Suppressor macrophage (primary cell): ENCODE data around the gene TMEM185B.
"Not testable (repeated sequence)": the region's sequence is repeated elsewhere in the genome, so short reads cannot be mapped to it uniquely, and the experiment has no call there.

Experiments used
- DNase-seq, 4 experiments: peaks; one replicate each; pipeline ENCODE4 v3.0.0-alpha.2; 2020 to 2022

The TMEM185B gene

GRCh38 chr2:120251078-120251477, 27.9 kb upstream of the TMEM185B start:
- no peak for DNase-seq

- DNase-seq, result no peak
Observed at GRCh38 chr2:120250640-120251039, 27.4 kb upstream of the TMEM185B start.

- DNase-seq, result no peak
Observed at GRCh38 chr2:120247851-120248250, 24.7 kb upstream of the TMEM185B start.

- no peak for DNase-seq
Observed at GRCh38 chr2:120246546-120247300, 23.5 kb upstream of the TMEM185B start.

GRCh38 chr2:120245520-120246332, 22.5 kb upstream of the TMEM185B start:
- DNase-seq, result no peak

GRCh38 chr2:120244656-120245519, 21.7 kb upstream of the TMEM185B start:
- DNase-seq, result no peak

- no peak for DNase-seq
Observed at GRCh38 chr2:120243875-120244553, 20.8 kb upstream of the TMEM185B start.

- peak; percentile 53 to 78 (median 76) for DNase-seq
Observed at GRCh38 chr2:120243211-120243610, 20.0 kb upstream of the TMEM185B start.

GRCh38 chr2:120241684-120242083, 18.5 kb upstream of the TMEM185B start:
- peak; percentile 41 to 77 (median 70) for DNase-seq

GRCh38 chr2:120240901-120241429, 17.8 kb upstream of the TMEM185B start:
- DNase-seq, result no peak

- DNase-seq, result no peak
Observed at GRCh38 chr2:120239488-120240287, 16.5 kb upstream of the TMEM185B start.

- peak in 3 of 4 experiments; percentile 36 to 64 (median 44) for DNase-seq
Observed at GRCh38 chr2:120238728-120239487, 15.7 kb upstream of the TMEM185B start.

- DNase-seq, result peak; percentile 50 to 80 (median 73)
Observed at GRCh38 chr2:120237491-120237902, 14.3 kb upstream of the TMEM185B start.

- DNase-seq, result no peak
Observed at GRCh38 chr2:120236791-120237190, 13.6 kb upstream of the TMEM185B start.

GRCh38 chr2:120236316-120236715, 13.1 kb upstream of the TMEM185B start:
- no peak for DNase-seq

GRCh38 chr2:120235681-120236080, 12.5 kb upstream of the TMEM185B start:
- no peak for DNase-seq

- not testable (repeated sequence) for DNase-seq
Observed at GRCh38 chr2:120235158-120235557, 12.0 kb upstream of the TMEM185B start.

- no peak for DNase-seq
Observed at GRCh38 chr2:120233292-120233691, 10.1 kb upstream of the TMEM185B start.

- DNase-seq, result peak; percentile 38 to 63 (median 56)
Observed at GRCh38 chr2:120231974-120232635, 8.9 kb upstream of the TMEM185B start.

GRCh38 chr2:120231564-120231973, 8.4 kb upstream of the TMEM185B start:
- DNase-seq, result no peak
